Measurements from ENCODE around the gene PAQR3. TPM values are rescaled to one million over a fixed set of nuclear protein-coding genes. Genes with fewer than 3 reads are reported as not detected.
"Not testable (repeated sequence)": the region's sequence is repeated elsewhere in the genome, so short reads cannot be mapped to it uniquely, and the experiment has no call there.

Gene PAQR3
- total RNA-seq, 2 donors from 2014 or later: 6.9 to 31.0 TPM

DNA sequence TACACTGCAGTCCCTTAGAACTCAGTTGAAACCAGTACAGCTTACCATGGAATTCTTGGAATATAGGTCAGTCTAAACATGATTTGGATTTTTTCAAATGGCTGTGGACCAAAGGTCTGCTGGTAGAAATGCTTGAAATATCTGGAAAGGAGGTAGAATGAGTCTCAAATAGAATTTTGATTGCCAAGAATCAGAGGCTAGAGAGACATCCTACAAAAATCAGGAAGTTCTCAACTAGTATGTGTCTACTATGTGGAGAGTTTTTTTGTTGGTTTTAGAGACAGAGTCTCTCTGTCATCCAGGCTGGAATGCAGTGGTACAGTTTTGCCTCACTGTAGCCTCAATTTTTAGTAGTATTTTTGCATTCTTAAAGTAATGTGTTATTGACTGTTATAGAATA, 53.6 kb downstream of the PAQR3 start:
- H3K4me1 ChIP-seq (replicated peaks): no peaks in the 10 kb centered on the region
- no peaks in the 10 kb centered on the region for H3K36me3 ChIP-seq
- no peak overlapping the region for H3K27ac ChIP-seq
- DNase-seq (ENCODE audit: low spot score): no peak
- H3K4me3 ChIP-seq: no peak overlapping the region
- H3K9me3 ChIP-seq: no peaks in the 10 kb centered on the region
- H3K27me3 ChIP-seq (replicated peaks; ENCODE audit: insufficient read depth): no peaks in the 10 kb centered on the region
- intact Hi-C loops (cut with DNase I): no loop called here
- TF ChIP-seq, protein P1, sequence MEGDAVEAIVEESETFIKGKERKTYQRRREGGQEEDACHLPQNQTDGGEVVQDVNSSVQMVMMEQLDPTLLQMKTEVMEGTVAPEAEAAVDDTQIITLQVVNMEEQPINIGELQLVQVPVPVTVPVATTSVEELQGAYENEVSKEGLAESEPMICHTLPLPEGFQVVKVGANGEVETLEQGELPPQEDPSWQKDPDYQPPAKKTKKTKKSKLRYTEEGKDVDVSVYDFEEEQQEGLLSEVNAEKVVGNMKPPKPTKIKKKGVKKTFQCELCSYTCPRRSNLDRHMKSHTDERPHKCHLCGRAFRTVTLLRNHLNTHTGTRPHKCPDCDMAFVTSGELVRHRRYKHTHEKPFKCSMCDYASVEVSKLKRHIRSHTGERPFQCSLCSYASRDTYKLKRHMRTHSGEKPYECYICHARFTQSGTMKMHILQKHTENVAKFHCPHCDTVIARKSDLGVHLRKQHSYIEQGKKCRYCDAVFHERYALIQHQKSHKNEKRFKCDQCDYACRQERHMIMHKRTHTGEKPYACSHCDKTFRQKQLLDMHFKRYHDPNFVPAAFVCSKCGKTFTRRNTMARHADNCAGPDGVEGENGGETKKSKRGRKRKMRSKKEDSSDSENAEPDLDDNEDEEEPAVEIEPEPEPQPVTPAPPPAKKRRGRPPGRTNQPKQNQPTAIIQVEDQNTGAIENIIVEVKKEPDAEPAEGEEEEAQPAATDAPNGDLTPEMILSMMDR (IDR thresholded peaks at IDR 0.05): no peak
- TF ChIP-seq POLR2AphosphoS5 (IDR thresholded peaks at IDR 0.05) (no peak), POLR2A (IDR thresholded peaks at IDR 0.05) (no peak)

DNA sequence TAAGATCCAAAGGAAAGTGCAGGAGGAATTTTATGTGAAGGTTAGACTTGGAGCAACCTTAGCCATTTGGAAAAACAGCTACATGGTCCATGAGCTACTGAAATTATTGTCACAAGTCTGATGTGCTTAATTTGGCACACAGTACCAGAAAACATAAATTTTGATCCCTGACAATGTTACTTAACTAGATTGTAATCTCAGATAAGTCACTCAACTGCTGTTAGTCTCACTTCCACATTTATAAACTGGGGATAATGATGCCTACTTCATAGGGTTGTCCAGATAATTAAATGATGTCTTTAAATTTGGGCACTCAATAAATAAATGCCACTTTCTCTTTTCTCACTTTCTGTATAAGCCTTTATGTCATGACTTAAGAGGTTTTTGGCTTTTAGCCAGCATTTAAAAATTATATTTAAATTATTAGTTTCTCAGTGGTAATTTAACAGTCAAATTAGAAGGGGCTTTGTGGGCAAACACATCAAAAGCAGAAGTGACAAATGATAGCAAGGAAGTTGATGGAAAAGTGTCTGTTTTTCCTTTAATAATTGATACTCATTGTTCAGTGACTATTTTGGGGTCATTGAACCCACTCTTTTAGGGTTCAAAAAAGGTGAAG, 58.3 kb downstream of the PAQR3 start:
- intact Hi-C loops (cut with DNase I): no loop called here
- no peaks in the 10 kb centered on the region for H3K4me1 ChIP-seq (replicated peaks)
- no peak for TF ChIP-seq POLR2AphosphoS5 (IDR thresholded peaks at IDR 0.05)
- TF ChIP-seq, protein P1 (IDR thresholded peaks at IDR 0.05): no peak
- no peak for TF ChIP-seq POLR2A (IDR thresholded peaks at IDR 0.05)

DNA sequence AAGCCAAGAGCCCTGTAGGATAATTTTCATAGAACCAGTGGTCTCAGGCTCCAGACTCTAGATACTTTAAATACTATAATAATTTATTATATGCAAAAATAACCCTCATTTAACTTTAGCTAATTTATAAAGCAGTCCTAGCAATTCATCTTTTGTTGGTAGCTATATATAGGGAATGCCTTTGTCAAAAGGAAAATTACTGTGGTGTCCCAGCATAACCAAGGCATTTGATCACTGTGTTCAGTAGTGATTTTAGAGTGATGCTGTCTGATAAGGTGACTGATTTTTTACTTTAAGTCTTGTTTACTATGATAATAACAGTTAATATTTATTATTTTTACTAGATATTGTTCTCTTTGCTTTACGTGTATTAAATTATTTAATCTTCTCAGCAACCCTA, 61.2 kb downstream of the PAQR3 start:
- H3K9me3 ChIP-seq: no peaks in the 10 kb centered on the region
- TF ChIP-seq POLR2AphosphoS5 (IDR thresholded peaks at IDR 0.05): no peak
- TF ChIP-seq, protein P1 (IDR thresholded peaks at IDR 0.05): no peak
- TF ChIP-seq POLR2A (IDR thresholded peaks at IDR 0.05): no peak
- no peaks in the 10 kb centered on the region for H3K4me1 ChIP-seq (replicated peaks)
- no peaks in the 10 kb centered on the region for H3K36me3 ChIP-seq
- no peak overlapping the region for H3K4me3 ChIP-seq
- DNase-seq (ENCODE audit: low spot score): no peak
- H3K27ac ChIP-seq: no peak overlapping the region
- no peaks in the 10 kb centered on the region for H3K27me3 ChIP-seq (replicated peaks; ENCODE audit: insufficient read depth)
- intact Hi-C loops (cut with DNase I): no loop called here
- 75% methylated on average over 1 of the region's 1 CpG for WGBS

More for the DNA sequence above, 58.3 kb downstream of the PAQR3 start:
- no peak overlapping the region for H3K27ac ChIP-seq
- H3K36me3 ChIP-seq: no peaks in the 10 kb centered on the region
- H3K9me3 ChIP-seq: no peaks in the 10 kb centered on the region
- no peaks in the 10 kb centered on the region for H3K27me3 ChIP-seq (replicated peaks; ENCODE audit: insufficient read depth)
- no peak overlapping the region for H3K4me3 ChIP-seq
- DNase-seq (ENCODE audit: low spot score): no peak

DNA sequence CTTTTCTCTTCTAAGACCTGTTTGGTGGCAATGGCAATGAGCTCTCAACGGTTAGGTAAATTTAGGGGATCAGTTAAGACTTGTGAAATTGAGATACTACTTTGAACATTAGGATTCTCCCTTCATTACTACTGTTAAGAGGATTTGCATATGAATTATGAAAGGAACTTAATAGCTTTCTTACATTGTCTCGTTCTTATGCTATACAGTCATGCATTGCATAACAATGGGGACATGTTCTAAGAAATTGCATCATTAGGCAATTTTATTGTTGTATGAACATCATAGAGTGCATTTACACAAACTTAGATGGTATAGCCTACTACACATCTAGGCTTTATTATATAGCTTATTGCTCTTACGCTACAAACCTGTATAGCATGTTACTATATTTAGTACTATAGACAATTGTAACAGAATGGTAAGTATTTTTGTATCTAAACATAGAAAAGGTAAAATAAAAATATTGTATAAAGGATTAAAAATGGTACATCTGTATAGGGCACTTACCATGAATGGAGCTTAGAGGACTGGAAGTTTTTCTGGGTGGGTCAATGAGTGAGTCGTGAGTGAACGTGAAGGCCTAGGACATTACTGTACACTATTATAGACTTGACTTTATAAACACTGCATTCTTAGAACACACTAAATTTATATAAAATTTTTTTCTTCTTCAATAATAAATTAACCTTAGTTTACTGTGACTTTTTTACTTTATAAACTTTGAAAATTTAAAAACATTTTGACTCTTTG, 62.5 kb downstream of the PAQR3 start:
- H3K36me3 ChIP-seq: no peaks in the 10 kb centered on the region
- H3K9me3 ChIP-seq: no peaks in the 10 kb centered on the region
- WGBS: 86% methylated on average over 5 of the region's 5 CpGs
- no peaks in the 10 kb centered on the region for H3K27me3 ChIP-seq (replicated peaks; ENCODE audit: insufficient read depth)
- H3K4me3 ChIP-seq: no peak overlapping the region
- intact Hi-C loops (cut with DNase I): no loop called here
- no peak overlapping the region for H3K27ac ChIP-seq
- no peak for DNase-seq (ENCODE audit: low spot score)
- TF ChIP-seq POLR2AphosphoS5 (IDR thresholded peaks at IDR 0.05) (no peak), POLR2A (IDR thresholded peaks at IDR 0.05) (no peak)
- TF ChIP-seq, protein P1 (IDR thresholded peaks at IDR 0.05): no peak
- no peaks in the 10 kb centered on the region for H3K4me1 ChIP-seq (replicated peaks)

DNA sequence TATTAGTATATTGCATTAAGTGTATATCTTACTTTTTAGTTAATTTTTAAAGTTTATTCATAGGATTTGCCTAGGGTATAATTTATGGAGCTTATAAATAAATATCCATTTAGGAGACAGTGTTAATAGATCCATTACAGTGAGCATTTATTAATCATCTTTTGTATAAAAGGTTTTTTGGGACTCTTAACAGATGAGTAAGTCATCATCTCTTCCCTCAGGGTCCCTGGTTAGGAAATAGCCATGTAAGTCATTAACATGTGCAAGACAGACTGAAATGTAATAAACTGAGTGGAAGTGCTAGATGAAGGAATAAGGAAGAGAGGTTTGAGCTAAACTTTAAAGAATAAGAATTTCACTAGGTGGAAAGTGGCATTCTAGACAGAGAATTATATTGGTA, 69.2 kb downstream of the PAQR3 start:
- Histone ChIP-seq H3K4me1 (replicated peaks) (no peaks in the 10 kb centered on the region), H3K36me3 (no peaks in the 10 kb centered on the region), H3K4me3 (no peak overlapping the region), H3K9me3 (no peaks in the 10 kb centered on the region), H3K27ac (no peak overlapping the region), H3K27me3 (replicated peaks; ENCODE audit: insufficient read depth) (no peaks in the 10 kb centered on the region)
- intact Hi-C loops (cut with DNase I): no loop called here
- no peak for TF ChIP-seq POLR2AphosphoS5 (IDR thresholded peaks at IDR 0.05)
- no peak for TF ChIP-seq POLR2A (IDR thresholded peaks at IDR 0.05)
- TF ChIP-seq, protein P1 (IDR thresholded peaks at IDR 0.05): no peak
- no peak for DNase-seq (ENCODE audit: low spot score)

DNA sequence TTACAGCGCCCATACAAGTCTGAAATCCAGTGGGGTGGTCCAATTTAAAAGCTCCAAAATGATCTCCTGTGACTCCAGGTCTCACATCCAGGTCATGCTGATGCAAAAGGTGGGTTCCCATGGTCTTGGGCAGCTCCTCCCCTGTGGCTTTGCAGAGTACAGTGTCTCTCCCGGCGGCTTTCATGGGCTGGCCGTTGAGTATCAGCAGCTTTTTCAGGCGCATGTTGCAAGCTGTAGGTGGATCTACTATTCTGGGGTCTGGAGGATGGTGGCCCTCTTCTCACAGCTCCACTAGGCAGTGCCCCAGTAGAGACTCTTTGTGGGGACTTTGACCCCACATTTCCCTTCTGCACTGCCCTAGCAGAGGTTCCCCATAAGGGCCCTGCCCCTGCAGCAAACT, 70.5 kb downstream of the PAQR3 start:
- not testable (repeated sequence) for H3K4me1 ChIP-seq (replicated peaks); H3K4me3 ChIP-seq; H3K36me3 ChIP-seq; H3K9me3 ChIP-seq; H3K27ac ChIP-seq; H3K27me3 ChIP-seq (replicated peaks; ENCODE audit: insufficient read depth); DNase-seq (ENCODE audit: low spot score)
- intact Hi-C loops (cut with DNase I): loop anchor here (5.0 to 10.0 kb wide), 3 partner anchors 224 to 914 kb away; no protein-coding TSS in a partner anchor
- WGBS: over 99% methylated on average over 5 of the region's 5 CpGs

All from prostate gland (tissue), 2 donors.